Thoracic aorta (tissue), 2 donors: ENCODE data around the gene CYP2R1. TPM values are rescaled to one million over a fixed set of nuclear protein-coding genes. Genes with fewer than 3 reads are reported as not detected.
A peak's percentile ranks its signal among the peaks of the same experiment; 100 is the strongest.

ENCODE experiments used
- ATAC-seq: fragments of 150-250 bp; one replicate; pipeline ENCODE4 v1.8.0; 2017; ENCODE audit warnings: low read depth; ENCODE audit not compliant: insufficient number of reproducible peaks, low FRiP score
- DNase-seq: peaks from one replicate; pipeline ENCODE4 v3.0.0-alpha.2; 2020; ENCODE audit warnings: low spot score
- H3K27ac ChIP-seq, 2 donors: fragments of 200-600 bp; sonication (generic); 1 replicate in 1 of 2; 2 replicates in 1 of 2; pipeline ENCODE4 v1.5.1; 2016; ENCODE audit warnings: mild to moderate bottlenecking in 2 of 2, moderate library complexity in 2 of 2
- H3K27me3 ChIP-seq: fragments of 200-600 bp; sonication (generic); replicated peaks from 2 replicates; pipeline ENCODE4 v1.6.0; 2016; ENCODE audit warnings: mild to moderate bottlenecking; ENCODE audit not compliant: insufficient read depth
- H3K36me3 ChIP-seq: fragments of 200-600 bp; sonication (generic); one replicate; pipeline ENCODE4 v1.5.1; 2016
- H3K4me1 ChIP-seq, 2 donors: fragments of 200-600 bp; sonication (generic); 1 replicate in 1 of 2; 2 replicates in 1 of 2; pipeline versions ENCODE4 v1.5.1 to v1.6.0; 2016; ENCODE audit warnings: low read depth in 2 of 2, mild to moderate bottlenecking in 1 of 2; ENCODE audit not compliant: control insufficient read depth in 1 of 2
- H3K4me3 ChIP-seq: fragments of 200-600 bp; sonication (generic); 2 replicates; pipeline ENCODE4 v1.5.1; 2016; ENCODE audit warnings: mild to moderate bottlenecking
- H3K9me3 ChIP-seq: fragments of 200-600 bp; sonication (generic); 2 replicates; pipeline ENCODE4 v1.5.1; 2016
- CTCF ChIP-seq: fragments of 200-600 bp; sonication (generic); IDR thresholded peaks from one replicate; pipeline ENCODE4 v1.5.1; 2019; ENCODE audit warnings: antibody characterized with exemption
- total RNA-seq, 2 donors: library from RNA; depleted of rRNA; stranded (reverse); fragments of >200 nt; gene quantifications; one replicate each; pipeline versions ENCODE4 v1.1.0 to v1.2.3, GENCODE V29; 2016

Gene CYP2R1
- total RNA-seq, 2 donors from 2014 or later = 12.6 to 22.4 TPM

GRCh38 chr11:14927146-14927545, 35.1 kb upstream of the CYP2R1 start:
- no peak overlapping the region for H3K4me3 ChIP-seq
- no peak for ATAC-seq
- no peaks in the 10 kb centered on the region for H3K4me1 ChIP-seq
- H3K36me3 ChIP-seq = no peaks in the 10 kb centered on the region
- no peak for DNase-seq
- no peaks in the 10 kb centered on the region for H3K27me3 ChIP-seq
- H3K9me3 ChIP-seq = no peaks in the 10 kb centered on the region
- no peak for TF ChIP-seq CTCF
- H3K27ac ChIP-seq = no peak overlapping the region

GRCh38 chr11:14924318-14924717, 32.3 kb upstream of the CYP2R1 start:
- Histone ChIP-seq H3K36me3 (no peaks in the 10 kb centered on the region), H3K9me3 (no peaks in the 10 kb centered on the region), H3K4me3 (no peak overlapping the region), H3K27me3 (no peaks in the 10 kb centered on the region), H3K27ac (no peak overlapping the region), H3K4me1 (no peaks in the 10 kb centered on the region)
- no peak for ATAC-seq
- DNase-seq = no peak
- no peak for TF ChIP-seq CTCF

DNA sequence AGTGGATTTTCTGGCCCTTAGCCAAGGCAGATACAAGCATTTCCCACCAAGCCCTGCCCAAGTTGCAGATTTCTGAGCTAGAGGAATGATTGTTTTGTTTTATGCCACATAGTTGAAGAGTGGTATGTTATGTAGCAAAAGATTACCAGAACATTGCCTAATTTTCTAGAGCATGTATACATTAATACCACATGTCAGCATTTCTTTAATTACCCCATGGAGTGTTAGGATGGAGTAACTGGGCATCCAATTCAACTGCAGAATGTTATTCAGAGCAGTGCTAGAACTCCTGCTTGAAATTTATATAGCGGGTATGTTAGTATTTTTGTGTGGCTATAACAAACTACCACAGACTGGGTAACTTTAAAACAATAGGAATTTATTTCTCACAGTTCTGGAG, 24.4 kb upstream of the CYP2R1 start:
- no peak for DNase-seq
- Histone ChIP-seq H3K4me3 (no peak overlapping the region), H3K4me1 (no peaks in the 10 kb centered on the region), H3K27ac (no peak overlapping the region), H3K36me3 (no peaks in the 10 kb centered on the region), H3K9me3 (no peaks in the 10 kb centered on the region), H3K27me3 (no peaks in the 10 kb centered on the region)
- no peak for TF ChIP-seq CTCF
- no peak for ATAC-seq

GRCh38 chr11:14914536-14914935, 22.5 kb upstream of the CYP2R1 start:
- H3K27me3 ChIP-seq = no peaks in the 10 kb centered on the region
- H3K27ac ChIP-seq = no peak overlapping the region
- no peak for DNase-seq
- no peaks in the 10 kb centered on the region for H3K9me3 ChIP-seq
- H3K36me3 ChIP-seq = no peaks in the 10 kb centered on the region
- no peak for TF ChIP-seq CTCF
- no peak for ATAC-seq
- no peaks in the 10 kb centered on the region for H3K4me1 ChIP-seq
- no peak overlapping the region for H3K4me3 ChIP-seq

GRCh38 chr11:14908214-14908880, 16.3 kb upstream of the CYP2R1 start:
- ATAC-seq (no peak), DNase-seq (no peak)
- no peak overlapping the region for H3K27ac ChIP-seq
- H3K27me3 ChIP-seq = no peaks in the 10 kb centered on the region
- H3K36me3 ChIP-seq = no peaks in the 10 kb centered on the region
- H3K4me3 ChIP-seq = no peak overlapping the region
- H3K4me1 ChIP-seq = peaks cover 0 to 8% of the 10 kb centered on the region in 2 donors
- no peaks in the 10 kb centered on the region for H3K9me3 ChIP-seq
- peak; percentile 40 for TF ChIP-seq CTCF
